Measurements from ENCODE around the gene OR10AD1. TPM values are rescaled to one million over a fixed set of nuclear protein-coding genes. Genes with fewer than 3 reads are reported as not detected.

OR10AD1 gene
- total and polyA plus RNA-seq, 9 of the 15 experiments (the other 6 are each of a cell fraction or from before 2014, with no cell fraction given) = not detected

DNA sequence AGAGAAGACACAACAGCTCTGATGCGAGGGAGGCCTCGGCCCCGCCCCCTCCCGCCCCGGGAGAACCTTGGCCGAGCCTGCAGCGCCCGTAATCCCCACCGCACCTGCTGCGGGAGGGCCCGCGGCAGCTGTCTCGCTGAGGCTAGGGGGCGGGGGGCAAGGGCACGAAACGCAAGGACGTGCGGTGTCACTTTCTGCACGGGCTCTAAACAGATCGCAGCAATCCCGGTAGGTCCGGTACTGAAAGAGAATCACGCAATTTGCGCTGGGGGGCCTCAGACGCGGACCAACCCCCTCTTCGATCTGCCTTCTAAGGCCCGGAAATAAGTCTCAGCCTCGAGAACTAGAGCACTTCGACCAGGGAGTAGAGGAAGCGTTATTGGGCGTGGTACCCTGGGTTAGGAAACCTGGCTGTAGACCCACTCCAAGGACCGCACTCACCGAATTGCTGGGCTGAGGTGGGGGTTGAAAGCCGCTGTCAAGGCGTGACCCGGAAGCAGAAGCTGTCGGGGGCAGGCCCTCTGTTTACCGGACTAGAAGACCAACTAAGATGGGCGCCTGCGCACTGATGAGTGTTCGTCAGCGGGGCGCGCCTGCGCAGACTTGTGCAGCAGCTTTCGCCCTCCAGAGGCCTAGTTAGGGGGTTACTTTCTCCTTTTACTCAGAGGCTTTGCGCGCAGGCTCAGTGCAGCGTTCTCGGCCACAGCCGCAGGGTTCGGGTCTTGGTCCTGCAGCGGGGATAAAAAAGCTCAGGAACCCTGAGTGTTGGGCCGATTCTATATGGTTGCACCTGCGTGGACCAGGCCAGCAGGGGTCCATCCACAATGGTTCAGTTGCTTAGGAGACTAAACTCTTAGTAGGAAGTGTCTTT, 45.8 kb downstream of the OR10AD1 start, which contains the start of gene ASB8 (continued):
- TF ChIP-seq, protein P1, sequence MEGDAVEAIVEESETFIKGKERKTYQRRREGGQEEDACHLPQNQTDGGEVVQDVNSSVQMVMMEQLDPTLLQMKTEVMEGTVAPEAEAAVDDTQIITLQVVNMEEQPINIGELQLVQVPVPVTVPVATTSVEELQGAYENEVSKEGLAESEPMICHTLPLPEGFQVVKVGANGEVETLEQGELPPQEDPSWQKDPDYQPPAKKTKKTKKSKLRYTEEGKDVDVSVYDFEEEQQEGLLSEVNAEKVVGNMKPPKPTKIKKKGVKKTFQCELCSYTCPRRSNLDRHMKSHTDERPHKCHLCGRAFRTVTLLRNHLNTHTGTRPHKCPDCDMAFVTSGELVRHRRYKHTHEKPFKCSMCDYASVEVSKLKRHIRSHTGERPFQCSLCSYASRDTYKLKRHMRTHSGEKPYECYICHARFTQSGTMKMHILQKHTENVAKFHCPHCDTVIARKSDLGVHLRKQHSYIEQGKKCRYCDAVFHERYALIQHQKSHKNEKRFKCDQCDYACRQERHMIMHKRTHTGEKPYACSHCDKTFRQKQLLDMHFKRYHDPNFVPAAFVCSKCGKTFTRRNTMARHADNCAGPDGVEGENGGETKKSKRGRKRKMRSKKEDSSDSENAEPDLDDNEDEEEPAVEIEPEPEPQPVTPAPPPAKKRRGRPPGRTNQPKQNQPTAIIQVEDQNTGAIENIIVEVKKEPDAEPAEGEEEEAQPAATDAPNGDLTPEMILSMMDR (IDR thresholded peaks at IDR 0.05 in 2 of 3, conservative IDR thresholded peaks at IDR 0.05 in 1 of 3; ENCODE audit: insufficient read depth in 2 of 3, low read depth in 1 of 3, low read length in 3 of 3) = peak; percentile 63 to 70 (median 68)
- TF ChIP-seq ZBED1 (IDR thresholded peaks at IDR 0.05) (no peak), ZNF507 (tag; conservative IDR thresholded peaks at IDR 0.05) (no peak), ATF7 (IDR thresholded peaks at IDR 0.05) (peak; percentile 79), TCFL5 (CRISPR knock-in tag; conservative IDR thresholded peaks at IDR 0.05) (no peak), PPARD (CRISPR knock-in tag; IDR thresholded peaks at IDR 0.05) (no peak), CTBP1 (IDR thresholded peaks at IDR 0.05; ENCODE audit: borderline replicate concordance) (peak; percentile 67; the same call in 1 of the 2 replicates), CCNT2 (IDR thresholded peaks at IDR 0.05; ENCODE audit: borderline replicate concordance, extremely low read depth, insufficient read length, low read depth, low read length) (no peak), RNF2 (IDR thresholded peaks at IDR 0.05) (0 out of 2 replicates have a peak, but pooled peaks have one; percentile 30), SLC30A9 (CRISPR knock-in tag; IDR thresholded peaks at IDR 0.05) (no peak)
- TF ChIP-seq, protein P2, sequence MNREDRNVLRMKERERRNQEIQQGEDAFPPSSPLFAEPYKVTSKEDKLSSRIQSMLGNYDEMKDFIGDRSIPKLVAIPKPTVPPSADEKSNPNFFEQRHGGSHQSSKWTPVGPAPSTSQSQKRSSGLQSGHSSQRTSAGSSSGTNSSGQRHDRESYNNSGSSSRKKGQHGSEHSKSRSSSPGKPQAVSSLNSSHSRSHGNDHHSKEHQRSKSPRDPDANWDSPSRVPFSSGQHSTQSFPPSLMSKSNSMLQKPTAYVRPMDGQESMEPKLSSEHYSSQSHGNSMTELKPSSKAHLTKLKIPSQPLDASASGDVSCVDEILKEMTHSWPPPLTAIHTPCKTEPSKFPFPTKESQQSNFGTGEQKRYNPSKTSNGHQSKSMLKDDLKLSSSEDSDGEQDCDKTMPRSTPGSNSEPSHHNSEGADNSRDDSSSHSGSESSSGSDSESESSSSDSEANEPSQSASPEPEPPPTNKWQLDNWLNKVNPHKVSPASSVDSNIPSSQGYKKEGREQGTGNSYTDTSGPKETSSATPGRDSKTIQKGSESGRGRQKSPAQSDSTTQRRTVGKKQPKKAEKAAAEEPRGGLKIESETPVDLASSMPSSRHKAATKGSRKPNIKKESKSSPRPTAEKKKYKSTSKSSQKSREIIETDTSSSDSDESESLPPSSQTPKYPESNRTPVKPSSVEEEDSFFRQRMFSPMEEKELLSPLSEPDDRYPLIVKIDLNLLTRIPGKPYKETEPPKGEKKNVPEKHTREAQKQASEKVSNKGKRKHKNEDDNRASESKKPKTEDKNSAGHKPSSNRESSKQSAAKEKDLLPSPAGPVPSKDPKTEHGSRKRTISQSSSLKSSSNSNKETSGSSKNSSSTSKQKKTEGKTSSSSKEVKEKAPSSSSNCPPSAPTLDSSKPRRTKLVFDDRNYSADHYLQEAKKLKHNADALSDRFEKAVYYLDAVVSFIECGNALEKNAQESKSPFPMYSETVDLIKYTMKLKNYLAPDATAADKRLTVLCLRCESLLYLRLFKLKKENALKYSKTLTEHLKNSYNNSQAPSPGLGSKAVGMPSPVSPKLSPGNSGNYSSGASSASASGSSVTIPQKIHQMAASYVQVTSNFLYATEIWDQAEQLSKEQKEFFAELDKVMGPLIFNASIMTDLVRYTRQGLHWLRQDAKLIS (CRISPR knock-in tag; IDR thresholded peaks at IDR 0.05) = no peak
- TF ChIP-seq, protein P3, sequence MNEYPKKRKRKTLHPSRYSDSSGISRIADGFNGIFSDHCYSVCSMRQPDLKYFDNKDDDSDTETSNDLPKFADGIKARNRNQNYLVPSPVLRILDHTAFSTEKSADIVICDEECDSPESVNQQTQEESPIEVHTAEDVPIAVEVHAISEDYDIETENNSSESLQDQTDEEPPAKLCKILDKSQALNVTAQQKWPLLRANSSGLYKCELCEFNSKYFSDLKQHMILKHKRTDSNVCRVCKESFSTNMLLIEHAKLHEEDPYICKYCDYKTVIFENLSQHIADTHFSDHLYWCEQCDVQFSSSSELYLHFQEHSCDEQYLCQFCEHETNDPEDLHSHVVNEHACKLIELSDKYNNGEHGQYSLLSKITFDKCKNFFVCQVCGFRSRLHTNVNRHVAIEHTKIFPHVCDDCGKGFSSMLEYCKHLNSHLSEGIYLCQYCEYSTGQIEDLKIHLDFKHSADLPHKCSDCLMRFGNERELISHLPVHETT (CRISPR knock-in tag; conservative IDR thresholded peaks at IDR 0.05 in 1 of 2, IDR thresholded peaks at IDR 0.05 in 1 of 2) = peak in 1 of 2 experiments; percentile 87; a peak in 2 of 4 replicates
- TF ChIP-seq, protein P4, sequence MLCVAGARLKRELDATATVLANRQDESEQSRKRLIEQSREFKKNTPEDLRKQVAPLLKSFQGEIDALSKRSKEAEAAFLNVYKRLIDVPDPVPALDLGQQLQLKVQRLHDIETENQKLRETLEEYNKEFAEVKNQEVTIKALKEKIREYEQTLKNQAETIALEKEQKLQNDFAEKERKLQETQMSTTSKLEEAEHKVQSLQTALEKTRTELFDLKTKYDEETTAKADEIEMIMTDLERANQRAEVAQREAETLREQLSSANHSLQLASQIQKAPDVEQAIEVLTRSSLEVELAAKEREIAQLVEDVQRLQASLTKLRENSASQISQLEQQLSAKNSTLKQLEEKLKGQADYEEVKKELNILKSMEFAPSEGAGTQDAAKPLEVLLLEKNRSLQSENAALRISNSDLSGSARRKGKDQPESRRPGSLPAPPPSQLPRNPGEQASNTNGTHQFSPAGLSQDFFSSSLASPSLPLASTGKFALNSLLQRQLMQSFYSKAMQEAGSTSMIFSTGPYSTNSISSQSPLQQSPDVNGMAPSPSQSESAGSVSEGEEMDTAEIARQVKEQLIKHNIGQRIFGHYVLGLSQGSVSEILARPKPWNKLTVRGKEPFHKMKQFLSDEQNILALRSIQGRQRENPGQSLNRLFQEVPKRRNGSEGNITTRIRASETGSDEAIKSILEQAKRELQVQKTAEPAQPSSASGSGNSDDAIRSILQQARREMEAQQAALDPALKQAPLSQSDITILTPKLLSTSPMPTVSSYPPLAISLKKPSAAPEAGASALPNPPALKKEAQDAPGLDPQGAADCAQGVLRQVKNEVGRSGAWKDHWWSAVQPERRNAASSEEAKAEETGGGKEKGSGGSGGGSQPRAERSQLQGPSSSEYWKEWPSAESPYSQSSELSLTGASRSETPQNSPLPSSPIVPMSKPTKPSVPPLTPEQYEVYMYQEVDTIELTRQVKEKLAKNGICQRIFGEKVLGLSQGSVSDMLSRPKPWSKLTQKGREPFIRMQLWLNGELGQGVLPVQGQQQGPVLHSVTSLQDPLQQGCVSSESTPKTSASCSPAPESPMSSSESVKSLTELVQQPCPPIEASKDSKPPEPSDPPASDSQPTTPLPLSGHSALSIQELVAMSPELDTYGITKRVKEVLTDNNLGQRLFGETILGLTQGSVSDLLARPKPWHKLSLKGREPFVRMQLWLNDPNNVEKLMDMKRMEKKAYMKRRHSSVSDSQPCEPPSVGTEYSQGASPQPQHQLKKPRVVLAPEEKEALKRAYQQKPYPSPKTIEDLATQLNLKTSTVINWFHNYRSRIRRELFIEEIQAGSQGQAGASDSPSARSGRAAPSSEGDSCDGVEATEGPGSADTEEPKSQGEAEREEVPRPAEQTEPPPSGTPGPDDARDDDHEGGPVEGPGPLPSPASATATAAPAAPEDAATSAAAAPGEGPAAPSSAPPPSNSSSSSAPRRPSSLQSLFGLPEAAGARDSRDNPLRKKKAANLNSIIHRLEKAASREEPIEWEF (CRISPR knock-in tag; IDR thresholded peaks at IDR 0.05) = no peak

All from K562 (cell line).